HepG2 (cell line): ENCODE data around the gene HOXA7. TPM values are rescaled to one million over a fixed set of nuclear protein-coding genes. Genes with fewer than 3 reads are reported as not detected.

Source experiments
- ATAC-seq: fragments of 200-7000 bp; cut with Tn5 transposase; 3 replicates; pipeline ENCODE4 v1.9.1; 2020; ENCODE audit warnings: mild to moderate bottlenecking, moderate library complexity
- BruUV-seq: library from RNA; stranded (reverse); fragments of 400-500 nt; replicated peaks from 2 replicates; lab custom pipeline; 2021; lab: Mats Ljungman, UMichigan
- CTCF ChIA-PET: fragments of 300-600 bp; formaldehyde crosslinking; extraction: SDS; loops from one replicate; lab custom pipeline; 2021; ENCODE audit warnings: low total read pairs, inconsistent platforms, low intra/inter-chr PET ratio; lab: Yijun Ruan, JAX
- POLR2A ChIA-PET: fragments of 350-600 bp; sonication (Branson Sonifier 250); formaldehyde crosslinking; loops from one replicate; lab custom pipeline; 2020; ENCODE audit warnings: antibody characterized with exemption, inconsistent platforms; lab: Yijun Ruan, JAX
- DNase-seq: peaks from one replicate; pipeline ENCODE4 v3.0.0-alpha.2; 2015; ENCODE audit warnings: low spot score
- FAIRE-seq: peaks from 3 replicates; lab custom pipeline; 2011; peaks lifted over from hg19 to GRCh38; lab: Jason Lieb, UNC
- H2AFZ ChIP-seq: one replicate; pipeline ENCODE4 v1.6.1; 2011; ENCODE audit warnings: low read length, inconsistent platforms
- H3K27ac ChIP-seq: fragments of 300-600 bp; 3 replicates; pipeline ENCODE4 v1.8.0; 2011; ENCODE audit warnings: mixed run types, mild to moderate bottlenecking, mixed read lengths, low read length, inconsistent platforms; ENCODE audit not compliant: insufficient read depth; ENCODE audit errors: extremely low read length
- H3K27me3 ChIP-seq, 2 experiments: fragments of 200-600 bp in 1 of 2; 2 replicates in 1 of 2; 3 replicates in 1 of 2; pipeline versions ENCODE4 v1.6.0 to v1.8.0; 2011; ENCODE audit warnings: low read length in 2 of 2, mild to moderate bottlenecking in 2 of 2, moderate library complexity in 2 of 2, inconsistent platforms in 1 of 2; ENCODE audit not compliant: insufficient read depth in 2 of 2, control insufficient read depth in 1 of 2
- H3K36me3 ChIP-seq, 2 experiments: fragments of 200-600 bp in 1 of 2; replicated peaks in 1 of 2; 2 replicates in 1 of 2; 3 replicates in 1 of 2; pipeline versions ENCODE4 v1.5.1 to v1.8.0; 2011; ENCODE audit warnings: low read length in 2 of 2, inconsistent platforms in 1 of 2; ENCODE audit not compliant: insufficient read depth in 2 of 2, control insufficient read depth in 1 of 2
- H3K4me1 ChIP-seq: 2 replicates; pipeline ENCODE4 v1.5.1; 2012; ENCODE audit warnings: low read length, inconsistent platforms; ENCODE audit not compliant: insufficient read depth
- H3K4me2 ChIP-seq: 2 replicates; pipeline ENCODE4 v1.6.0; 2011; ENCODE audit warnings: low read depth, low read length, inconsistent platforms
- H3K4me3 ChIP-seq, 3 experiments: fragments of 200-600 bp in 1 of 3; sonication (generic), shearing (Covaris generic) in 1 of 3; replicated peaks in 1 of 3; 2 replicates each; pipeline ENCODE4 v1.5.1; 2011 to 2016; ENCODE audit warnings: low read length in 3 of 3, inconsistent platforms in 2 of 3, low read depth in 2 of 3, mild to moderate bottlenecking in 2 of 3, control low read depth in 1 of 3, mixed read lengths in 1 of 3; ENCODE audit not compliant: insufficient read depth in 1 of 3
- H3K79me2 ChIP-seq: one replicate; pipeline ENCODE4 v1.6.1; 2011; ENCODE audit warnings: low read length, inconsistent platforms; ENCODE audit not compliant: insufficient read depth
- H3K9ac ChIP-seq: 2 replicates; pipeline ENCODE4 v1.6.0; 2011; ENCODE audit warnings: mild to moderate bottlenecking, low read depth, low read length, inconsistent platforms; ENCODE audit not compliant: insufficient read depth
- H3K9me3 ChIP-seq: 2 replicates; pipeline ENCODE4 v1.5.1; 2012; ENCODE audit warnings: mild to moderate bottlenecking, low read length
- H4K20me1 ChIP-seq: 2 replicates; pipeline ENCODE4 v1.6.0; 2011; ENCODE audit warnings: inconsistent platforms, mild to moderate bottlenecking, low read length, moderate library complexity; ENCODE audit not compliant: insufficient read depth
- DMAP1 ChIP-seq: IDR thresholded peaks from 2 replicates; pipeline ENCODE4 v1.6.1; 2016
- SAP130 ChIP-seq: IDR thresholded peaks from 2 replicates; pipeline ENCODE4 v1.6.1; 2016; ENCODE audit warnings: low read depth
- ZFYVE20 ChIP-seq: sonication (generic); formaldehyde crosslinking; IDR thresholded peaks from 2 replicates; pipeline ENCODE4 v1.8.0; 2023; ENCODE audit warnings: low read depth, mild to moderate bottlenecking, moderate library complexity, missing genetic modification reagents, borderline replicate concordance
- ZNF777 ChIP-seq: sonication (generic); formaldehyde crosslinking; IDR thresholded peaks from 2 replicates; pipeline ENCODE4 v1.4.0; 2020; ENCODE audit warnings: missing genetic modification reagents
- WGBS: methylation state at CpG from one replicate; pipeline ENCODE4 v1.1.6; 2017; ENCODE audit warnings: low lambda C conversion rate; 5-methylcytosine and 5-hydroxymethylcytosine counted together
- in situ Hi-C: cut with HindIII; loops from 2 replicates; pipeline ENCODE4 v1.10.0; 2017; ENCODE audit warnings: low pct_unique_long_range_greater_than_20kb; ENCODE audit not compliant: extremely low pct_ligation_motif_present
- intact Hi-C: fragments of 100-400 bp; cut with micrococcal nuclease; formaldehyde crosslinking; loops from one replicate; pipeline ENCODE4 v1.10.0; 2022; ENCODE audit not compliant: unreplicated experiment
- polyA plus RNA-seq, 8 experiments: library from polyadenylated mRNA; depleted of rRNA in 3 of 8; stranded (reverse) in 7 of 8; unstranded in 1 of 8; fragments of >200 nt; fragmentation: Illumina TruSeq in 4 of 8; extraction: Trizol in 4 of 8; gene quantifications; 2 replicates each; pipeline versions ENCODE4 v1.2.1 to v1.2.3, GENCODE V29; 2011 to 2016; ENCODE audit warnings: low read depth in 4 of 8, missing spikeins in 1 of 8, mixed read lengths in 1 of 8; ENCODE audit not compliant: insufficient read depth in 1 of 8
- total RNA-seq, 5 experiments: library from RNA; depleted of rRNA; stranded (reverse); fragments of >200 nt; fragmentation: Illumina TruSeq; extraction: Trizol; gene quantifications; 2 replicates each; pipeline ENCODE4 v1.2.3, GENCODE V29; 2016; ENCODE audit warnings: low read depth in 1 of 5
- TF ChIP-seq, protein P1 (sequence below): sonication (generic); formaldehyde crosslinking; IDR thresholded peaks from 2 replicates; pipeline ENCODE4 v1.4.0; 2020; ENCODE audit warnings: missing genetic modification reagents, mild to moderate bottlenecking, borderline replicate concordance
- TF ChIP-seq, protein P2 (sequence below): sonication (generic); formaldehyde crosslinking; IDR thresholded peaks from 2 replicates; pipeline ENCODE4 v1.5.0; 2020; ENCODE audit warnings: mild to moderate bottlenecking, low read depth, missing genetic modification reagents, borderline replicate concordance
- TF ChIP-seq, protein P3 (sequence below): sonication (generic); formaldehyde crosslinking; IDR thresholded peaks from 2 replicates; pipeline ENCODE4 v1.4.0; 2020; ENCODE audit warnings: mild to moderate bottlenecking, missing genetic modification reagents, borderline replicate concordance

Gene HOXA7
- total and polyA plus RNA-seq, 2 of the 13 experiments (the other 11 are each of a cell fraction or from before 2014, with no cell fraction given) = 0.05 TPM; not detected in 1

DNA sequence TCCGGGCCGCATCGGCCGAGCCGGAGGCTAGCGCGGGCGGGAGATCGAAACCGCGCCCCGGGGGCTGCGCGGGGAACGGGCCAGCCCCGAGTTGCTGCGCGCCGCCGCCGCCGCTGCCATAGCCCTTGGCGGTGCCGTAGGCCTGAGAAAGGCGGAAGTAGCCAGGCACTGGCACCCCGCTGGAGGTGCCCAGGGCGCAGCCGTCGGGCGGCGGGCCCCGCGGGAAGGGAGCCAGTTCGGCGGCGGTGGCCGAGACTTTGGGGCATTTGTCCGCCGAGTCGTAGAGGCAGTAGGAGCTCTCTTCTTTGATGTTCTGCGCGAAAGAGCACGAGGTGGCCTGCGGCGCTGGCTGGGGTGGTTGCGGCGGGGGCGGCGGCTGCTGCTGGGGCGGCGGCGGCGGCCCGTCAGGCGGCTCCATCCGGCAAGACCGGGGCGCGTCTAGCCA lies 17.1 kb upstream of the HOXA7 start:
- Histone ChIP-seq H3K4me1 (peaks cover 18% of the 10 kb centered on the region), H3K9ac (no peak overlapping the region), H3K36me3 (no peaks in the 10 kb centered on the region), H3K4me3 (peak overlapping the region; percentile 3 to 51 (median 16); a peak in 3 of 6 replicates), H3K9me3 (no peaks in the 10 kb centered on the region), H2AFZ (no peak overlapping the region), H3K79me2 (no peaks in the 10 kb centered on the region), H3K27me3 (peaks cover 0 to 68% of the 10 kb centered on the region in 2 experiments), H3K4me2 (peak overlapping the region; percentile 58), H3K27ac (no peak overlapping the region)
- CTCF ChIA-PET = no interaction called here
- POLR2A ChIA-PET = interaction anchor here (0.6 kb wide), 1 partner anchor 11 kb away, joined by 3 read pairs; the partner anchor contains the start of gene HOXA11
- intact Hi-C loops (no loop called here), in situ Hi-C loops (loop anchor here (25.0 kb wide), 1 partner anchor 1086 kb away; no protein-coding TSS in a partner anchor)
- no peak for FAIRE-seq
- BruUV-seq = no TSS peak
- no peak for DNase-seq
- WGBS = 74% methylated on average over 21 of the region's 59 CpGs
- peak; percentile 18; the same call in 2 of the 3 replicates for ATAC-seq
- TF ChIP-seq, protein P1, sequence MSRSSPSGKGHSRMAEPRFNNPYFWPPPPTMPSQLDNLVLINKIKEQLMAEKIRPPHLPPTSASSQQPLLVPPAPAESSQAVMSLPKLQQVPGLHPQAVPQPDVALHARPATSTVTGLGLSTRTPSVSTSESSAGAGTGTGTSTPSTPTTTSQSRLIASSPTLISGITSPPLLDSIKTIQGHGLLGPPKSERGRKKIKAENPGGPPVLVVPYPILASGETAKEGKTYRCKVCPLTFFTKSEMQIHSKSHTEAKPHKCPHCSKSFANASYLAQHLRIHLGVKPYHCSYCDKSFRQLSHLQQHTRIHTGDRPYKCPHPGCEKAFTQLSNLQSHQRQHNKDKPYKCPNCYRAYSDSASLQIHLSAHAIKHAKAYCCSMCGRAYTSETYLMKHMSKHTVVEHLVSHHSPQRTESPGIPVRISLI (CRISPR knock-in tag) = no peak
- TF ChIP-seq ZNF777 (peak; percentile 79), DMAP1 (CRISPR knock-in tag) (no peak), SAP130 (CRISPR knock-in tag) (no peak), ZFYVE20 (no peak)
- TF ChIP-seq, protein P2, sequence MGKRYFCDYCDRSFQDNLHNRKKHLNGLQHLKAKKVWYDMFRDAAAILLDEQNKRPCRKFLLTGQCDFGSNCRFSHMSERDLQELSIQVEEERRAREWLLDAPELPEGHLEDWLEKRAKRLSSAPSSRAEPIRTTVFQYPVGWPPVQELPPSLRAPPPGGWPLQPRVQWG (CRISPR knock-in tag) = no peak
- TF ChIP-seq, protein P3, sequence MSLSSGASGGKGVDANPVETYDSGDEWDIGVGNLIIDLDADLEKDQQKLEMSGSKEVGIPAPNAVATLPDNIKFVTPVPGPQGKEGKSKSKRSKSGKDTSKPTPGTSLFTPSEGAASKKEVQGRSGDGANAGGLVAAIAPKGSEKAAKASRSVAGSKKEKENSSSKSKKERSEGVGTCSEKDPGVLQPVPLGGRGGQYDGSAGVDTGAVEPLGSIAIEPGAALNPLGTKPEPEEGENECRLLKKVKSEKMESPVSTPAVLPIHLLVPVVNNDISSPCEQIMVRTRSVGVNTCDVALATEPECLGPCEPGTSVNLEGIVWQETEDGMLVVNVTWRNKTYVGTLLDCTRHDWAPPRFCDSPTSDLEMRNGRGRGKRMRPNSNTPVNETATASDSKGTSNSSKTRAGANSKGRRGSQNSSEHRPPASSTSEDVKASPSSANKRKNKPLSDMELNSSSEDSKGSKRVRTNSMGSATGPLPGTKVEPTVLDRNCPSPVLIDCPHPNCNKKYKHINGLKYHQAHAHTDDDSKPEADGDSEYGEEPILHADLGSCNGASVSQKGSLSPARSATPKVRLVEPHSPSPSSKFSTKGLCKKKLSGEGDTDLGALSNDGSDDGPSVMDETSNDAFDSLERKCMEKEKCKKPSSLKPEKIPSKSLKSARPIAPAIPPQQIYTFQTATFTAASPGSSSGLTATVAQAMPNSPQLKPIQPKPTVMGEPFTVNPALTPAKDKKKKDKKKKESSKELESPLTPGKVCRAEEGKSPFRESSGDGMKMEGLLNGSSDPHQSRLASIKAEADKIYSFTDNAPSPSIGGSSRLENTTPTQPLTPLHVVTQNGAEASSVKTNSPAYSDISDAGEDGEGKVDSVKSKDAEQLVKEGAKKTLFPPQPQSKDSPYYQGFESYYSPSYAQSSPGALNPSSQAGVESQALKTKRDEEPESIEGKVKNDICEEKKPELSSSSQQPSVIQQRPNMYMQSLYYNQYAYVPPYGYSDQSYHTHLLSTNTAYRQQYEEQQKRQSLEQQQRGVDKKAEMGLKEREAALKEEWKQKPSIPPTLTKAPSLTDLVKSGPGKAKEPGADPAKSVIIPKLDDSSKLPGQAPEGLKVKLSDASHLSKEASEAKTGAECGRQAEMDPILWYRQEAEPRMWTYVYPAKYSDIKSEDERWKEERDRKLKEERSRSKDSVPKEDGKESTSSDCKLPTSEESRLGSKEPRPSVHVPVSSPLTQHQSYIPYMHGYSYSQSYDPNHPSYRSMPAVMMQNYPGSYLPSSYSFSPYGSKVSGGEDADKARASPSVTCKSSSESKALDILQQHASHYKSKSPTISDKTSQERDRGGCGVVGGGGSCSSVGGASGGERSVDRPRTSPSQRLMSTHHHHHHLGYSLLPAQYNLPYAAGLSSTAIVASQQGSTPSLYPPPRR (CRISPR knock-in tag) = no peak
- TF ChIP-seq, all 625 proteins: peak for 1
- H4K20me1 ChIP-seq = no peaks in the 10 kb centered on the region
